HepG2 (cell line): ENCODE results near the gene TMCO6. TPM values are rescaled to one million over a fixed set of nuclear protein-coding genes. Genes with fewer than 3 reads are reported as not detected.

ENCODE experiments used
- AFF4 ChIP-seq: sonication (generic); formaldehyde crosslinking; IDR thresholded peaks from 2 replicates; pipeline ENCODE4 v1.4.0; 2020; ENCODE audit warnings: missing genetic modification reagents
- ARID5B ChIP-seq: IDR thresholded peaks from 2 replicates; pipeline ENCODE4 v1.4.0; 2020; ENCODE audit warnings: mild to moderate bottlenecking, missing genetic modification reagents
- GZF1 ChIP-seq: sonication (generic); formaldehyde crosslinking; IDR thresholded peaks from 2 replicates; pipeline ENCODE4 v1.5.1; 2020; ENCODE audit warnings: mild to moderate bottlenecking, missing genetic modification reagents
- HMGXB4 ChIP-seq, 2 experiments: sonication (generic) in 1 of 2; formaldehyde crosslinking in 1 of 2; IDR thresholded peaks; 2 replicates each; pipeline versions ENCODE4 v1.4.0 to v1.6.1; 2018 to 2020; ENCODE audit warnings: missing genetic modification reagents in 2 of 2, borderline replicate concordance in 1 of 2, low read depth in 1 of 2, mild to moderate bottlenecking in 1 of 2, missing biosample characterization in 1 of 2
- KMT2B ChIP-seq: IDR thresholded peaks from 2 replicates; pipeline ENCODE4 v1.6.1; 2016; ENCODE audit warnings: missing genetic modification reagents, missing compliant biosample characterization
- MAX ChIP-seq: IDR thresholded peaks from 2 replicates; pipeline ENCODE4 v1.6.1; 2012; ENCODE audit warnings: inconsistent platforms
- MEIS1 ChIP-seq: sonication (generic); formaldehyde crosslinking; IDR thresholded peaks from 2 replicates; pipeline ENCODE4 v1.9.0; 2021; ENCODE audit warnings: mild to moderate bottlenecking, missing genetic modification reagents, moderate library complexity, borderline replicate concordance
- PHB2 ChIP-seq: fragments of 450-650 bp; IDR thresholded peaks from 2 replicates; pipeline ENCODE4 v1.6.1; 2018; ENCODE audit not compliant: partially characterized antibody
- SAP130 ChIP-seq: IDR thresholded peaks from 2 replicates; pipeline ENCODE4 v1.6.1; 2016; ENCODE audit warnings: low read depth
- SKIL ChIP-seq: sonication (generic); formaldehyde crosslinking; IDR thresholded peaks from 2 replicates; pipeline ENCODE4 v1.8.0; 2022; ENCODE audit warnings: missing genetic modification reagents, mild to moderate bottlenecking, moderate library complexity, borderline replicate concordance
- ZNF12 ChIP-seq: sonication (generic); formaldehyde crosslinking; IDR thresholded peaks from 2 replicates; pipeline ENCODE4 v1.5.0; 2020; ENCODE audit warnings: missing genetic modification reagents
- ZNF367 ChIP-seq: sonication (generic); formaldehyde crosslinking; IDR thresholded peaks from 2 replicates; pipeline ENCODE4 v1.4.0; 2020; ENCODE audit warnings: missing genetic modification reagents, borderline replicate concordance
- ZNF383 ChIP-seq: sonication (generic); formaldehyde crosslinking; IDR thresholded peaks from 2 replicates; pipeline ENCODE4 v1.4.0; 2020; ENCODE audit warnings: missing genetic modification reagents, mild to moderate bottlenecking, borderline replicate concordance
- ZNF878 ChIP-seq: sonication (generic); formaldehyde crosslinking; IDR thresholded peaks from 2 replicates; pipeline ENCODE4 v1.8.1; 2023; ENCODE audit warnings: mild to moderate bottlenecking, missing genetic modification reagents, moderate library complexity
- polyA plus RNA-seq, 8 experiments: library from polyadenylated mRNA; depleted of rRNA in 3 of 8; stranded (reverse) in 7 of 8; unstranded in 1 of 8; fragments of >200 nt; fragmentation: Illumina TruSeq in 4 of 8; extraction: Trizol in 4 of 8; gene quantifications; 2 replicates each; pipeline versions ENCODE4 v1.2.1 to v1.2.3, GENCODE V29; 2011 to 2016; ENCODE audit warnings: low read depth in 4 of 8, missing spikeins in 1 of 8, mixed read lengths in 1 of 8; ENCODE audit not compliant: insufficient read depth in 1 of 8
- total RNA-seq, 5 experiments: library from RNA; depleted of rRNA; stranded (reverse); fragments of >200 nt; fragmentation: Illumina TruSeq; extraction: Trizol; gene quantifications; 2 replicates each; pipeline ENCODE4 v1.2.3, GENCODE V29; 2016; ENCODE audit warnings: low read depth in 1 of 5

TMCO6 gene
- total and polyA plus RNA-seq, 2 of the 13 experiments (the other 11 are each of a cell fraction or from before 2014, with no cell fraction given) = 16.6 to 28.2 TPM

GRCh38 chr5:140664359-140665119, 25.3 kb downstream of the TMCO6 start, which contains the start of gene WDR55 (continued):
- TF ChIP-seq ARID5B (CRISPR knock-in tag) = no peak; the same call in 1 of the 2 replicates
- TF ChIP-seq AFF4 (CRISPR knock-in tag) = no peak
- no peak for TF ChIP-seq PHB2
- 0 out of 2 replicates have a peak, but pooled peaks have one; percentile 61 for TF ChIP-seq SKIL
- TF ChIP-seq ZNF878 = 0 out of 2 replicates have a peak, but pooled peaks have one; percentile 46
- TF ChIP-seq MAX = peak; percentile 74
- peak; percentile 83 to 88 for TF ChIP-seq HMGXB4 (CRISPR knock-in tag; IDR thresholded peaks at IDR 0.05; ENCODE audit: borderline replicate concordance in 1 of 2, low read depth in 1 of 2)
- peak; percentile 100 for TF ChIP-seq ZNF12 (CRISPR knock-in tag)
- peak; percentile 33; the same call in 1 of the 2 replicates for TF ChIP-seq GZF1 (CRISPR knock-in tag)
- peak; percentile 58; the same call in 1 of the 2 replicates for TF ChIP-seq ZNF383 (CRISPR knock-in tag)
- peak; percentile 93 for TF ChIP-seq KMT2B
- no peak for TF ChIP-seq ZNF367 (CRISPR knock-in tag)
- TF ChIP-seq MEIS1 (CRISPR knock-in tag) = peak; percentile 13; the same call in 1 of the 2 replicates
- peak; percentile 99 for TF ChIP-seq SAP130
